ENCODE data around the gene CDKL1.
"Not testable (repeated sequence)": the region's sequence is repeated elsewhere in the genome, so short reads cannot be mapped to it uniquely, and the experiment has no call there.

Gene CDKL1

GRCh38 chr14:50320283-50320682 is 76.4 kb downstream of the CDKL1 start:
- no peak for DNase-seq

- no peak for DNase-seq
Observed at GRCh38 chr14:50319721-50320120, 77.0 kb downstream of the CDKL1 start.

GRCh38 chr14:50319293-50319692 is 77.4 kb downstream of the CDKL1 start:
- DNase-seq = no peak

DNA sequence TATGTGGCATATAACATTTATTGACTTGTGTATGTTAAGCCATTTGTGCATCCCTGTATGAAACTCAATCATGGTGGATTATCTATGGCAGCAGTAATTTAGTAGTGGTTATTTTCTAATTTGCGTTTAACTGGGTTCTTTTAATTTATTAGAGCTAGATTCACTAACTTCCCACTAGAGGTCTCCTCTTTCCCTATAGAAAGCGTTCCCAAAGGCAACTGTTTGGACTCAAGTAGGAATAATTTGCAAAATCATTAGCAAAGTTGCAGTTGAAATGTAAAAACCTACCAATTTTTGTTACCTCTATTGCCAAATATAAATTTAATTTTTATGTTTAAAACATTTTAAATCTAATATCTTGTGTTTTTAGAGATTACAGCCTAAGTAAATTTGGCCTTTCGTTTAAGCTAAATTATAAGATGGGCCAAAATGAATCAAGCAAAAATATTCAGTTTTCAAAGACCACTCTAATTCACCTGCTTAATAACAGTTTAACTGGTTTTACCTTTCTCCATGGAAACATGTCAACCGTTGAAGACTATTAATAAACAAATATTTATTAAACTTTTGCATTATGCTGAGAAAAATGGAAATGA is 78.6 kb downstream of the CDKL1 start:
- no peak for DNase-seq

DNA sequence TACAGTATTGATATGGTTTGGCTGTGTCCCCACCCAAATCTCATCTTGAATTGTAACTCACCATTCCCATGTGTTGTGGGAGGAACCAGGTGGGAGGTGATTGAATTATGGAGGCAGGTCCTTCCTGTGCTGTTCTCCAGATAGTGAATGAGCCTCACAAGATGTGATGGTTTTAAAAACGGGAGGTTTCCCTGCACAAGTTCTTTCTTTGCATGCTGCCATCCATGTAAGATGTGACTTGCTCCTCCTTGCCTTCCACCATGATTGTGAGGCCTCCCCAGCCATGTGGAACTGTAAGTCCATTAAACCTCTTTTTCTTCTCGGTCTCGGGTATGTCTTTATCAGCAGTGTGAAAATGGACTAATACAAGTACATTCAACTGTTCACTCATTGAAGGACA is 82.6 kb downstream of the CDKL1 start:
- DNase-seq = not testable (repeated sequence)

- DNase-seq = peak; percentile 44
Observed at GRCh38 chr14:50312734-50313054, 84.0 kb downstream of the CDKL1 start.

DNA sequence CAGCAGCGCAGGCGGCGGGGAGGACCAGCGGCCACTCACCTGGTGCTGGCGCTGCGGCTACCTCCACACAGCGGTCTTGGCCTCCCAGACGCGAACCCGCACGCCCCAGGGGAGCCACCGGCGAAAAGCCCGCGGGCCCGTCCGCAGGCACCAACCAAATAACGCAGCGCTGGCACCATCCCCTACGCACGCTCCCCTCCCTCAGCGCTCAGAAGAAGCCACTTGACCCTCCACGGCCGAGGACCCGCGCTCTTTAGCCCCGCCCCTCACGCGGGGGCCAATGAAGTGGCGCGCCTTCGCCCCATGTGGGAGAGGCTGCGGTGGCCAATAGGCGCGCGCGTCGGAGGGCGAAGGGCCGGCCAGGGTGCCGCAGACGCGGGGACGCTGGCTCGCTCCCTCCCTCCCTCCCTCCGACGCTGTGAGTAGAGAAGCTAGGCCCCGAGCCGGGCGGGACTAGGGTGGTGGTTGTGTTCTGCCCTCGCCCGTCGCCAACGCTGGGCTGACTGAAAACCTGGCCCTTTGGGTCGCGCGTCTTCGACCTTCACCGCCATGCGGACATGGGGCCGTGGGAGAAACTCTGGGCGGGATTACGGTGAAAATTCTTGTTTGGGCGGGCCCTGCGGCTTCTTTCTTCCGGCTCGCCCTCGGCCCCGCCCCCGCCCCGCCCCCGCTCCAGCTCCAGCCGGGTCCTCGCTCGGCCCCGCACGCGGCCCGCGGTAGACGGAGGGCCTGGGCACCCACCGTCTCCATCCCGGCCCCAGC is 84.5 kb downstream of the CDKL1 start, which contains the start of the genes DMAC2L and L2HGDH:
DMAC2L (plus strand) TSS at position 353 of the 762 bp plus-strand sequence. CDS start 9,164 bp downstream, outside the sequence.
L2HGDH (minus strand) TSS at position 258 of the 762 bp plus-strand sequence; CDS start at position 179, 79 bp downstream.
- peak; percentile 95 for DNase-seq

- peak; percentile 38 for DNase-seq
Observed at GRCh38 chr14:50311337-50311971, 85.2 kb downstream of the CDKL1 start.

GRCh38 chr14:50310445-50310844 is 86.2 kb downstream of the CDKL1 start:
- DNase-seq = no peak

DNA sequence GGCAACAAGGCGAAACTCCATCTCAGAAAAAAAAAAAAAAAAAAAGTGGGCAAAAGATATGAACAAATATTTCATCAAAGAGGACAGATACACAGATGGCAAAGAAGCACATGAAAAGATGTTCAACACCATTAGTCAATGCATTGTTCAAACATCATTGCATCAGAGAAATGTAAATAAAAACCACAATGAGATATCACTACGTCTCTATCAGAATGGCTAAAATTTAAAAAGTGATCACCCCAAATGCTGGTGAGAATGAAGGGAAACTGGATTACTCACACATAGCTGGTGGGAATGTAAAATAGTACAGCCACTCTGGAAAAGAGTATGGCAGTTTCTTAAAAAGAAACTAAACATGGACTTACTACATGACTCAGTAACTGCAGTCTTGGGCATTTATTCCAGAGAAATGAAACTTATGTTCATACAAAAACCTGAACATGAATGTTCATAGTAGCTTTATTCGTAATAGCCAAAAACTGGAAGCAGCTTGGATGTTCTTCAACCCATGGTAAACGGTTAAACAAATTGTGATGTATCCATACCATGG is 88.2 kb downstream of the CDKL1 start:
- no peak for DNase-seq

DNA sequence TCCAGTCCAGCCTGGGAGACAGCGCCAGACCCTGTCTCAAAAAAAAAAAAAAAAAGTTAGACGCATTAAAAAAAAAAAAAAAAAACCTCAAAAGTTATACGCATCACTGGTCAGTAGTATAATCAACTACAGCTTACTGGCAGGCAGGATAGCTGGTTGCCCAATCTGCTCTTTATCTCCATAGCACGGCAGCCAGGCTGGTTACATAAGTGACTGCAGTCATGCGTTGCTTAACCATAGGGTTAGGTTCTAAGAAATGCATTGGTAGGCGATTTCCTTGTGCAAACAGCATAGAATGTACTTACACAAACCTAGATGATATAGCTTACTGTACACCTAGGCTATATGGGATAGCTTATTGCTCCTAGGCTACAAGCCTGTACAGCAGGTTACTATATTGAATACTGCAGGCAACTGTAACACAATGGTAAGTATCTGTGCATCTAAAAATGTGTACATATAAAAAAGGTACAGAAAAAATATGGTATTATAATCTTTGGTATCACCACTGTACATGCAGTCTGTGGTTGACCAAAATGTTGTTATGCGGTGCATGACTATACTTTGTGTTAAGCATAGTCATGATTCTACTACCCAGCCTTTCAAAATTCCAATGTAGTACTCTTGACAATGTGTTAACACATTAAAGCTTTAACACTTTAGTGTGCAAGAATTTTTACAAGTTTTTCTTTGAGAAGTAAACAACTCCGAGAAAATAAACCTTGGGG is 92.8 kb downstream of the CDKL1 start:
- DNase-seq = no peak

DNA sequence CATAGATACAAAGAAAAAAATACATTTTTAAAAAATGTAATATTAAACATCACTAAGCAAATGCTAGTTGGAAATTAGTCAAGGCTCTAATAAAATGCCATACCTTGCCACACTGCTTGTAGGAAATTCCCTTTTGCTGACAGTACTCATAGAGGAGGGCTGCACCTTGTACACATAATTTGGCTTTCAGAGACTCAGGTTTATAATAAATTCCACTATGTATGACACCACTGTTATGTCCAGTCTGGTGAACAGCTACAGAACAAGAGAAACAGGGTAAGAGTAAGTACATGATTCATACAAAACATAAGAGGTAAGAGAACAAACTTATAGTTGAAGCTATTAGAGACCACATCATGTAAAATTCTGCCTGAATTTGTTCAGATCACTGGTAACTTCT is 94.8 kb downstream of the CDKL1 start:
- no peak for DNase-seq

GRCh38 chr14:50299585-50299984 is 97.1 kb downstream of the CDKL1 start:
- no peak for DNase-seq

DNA sequence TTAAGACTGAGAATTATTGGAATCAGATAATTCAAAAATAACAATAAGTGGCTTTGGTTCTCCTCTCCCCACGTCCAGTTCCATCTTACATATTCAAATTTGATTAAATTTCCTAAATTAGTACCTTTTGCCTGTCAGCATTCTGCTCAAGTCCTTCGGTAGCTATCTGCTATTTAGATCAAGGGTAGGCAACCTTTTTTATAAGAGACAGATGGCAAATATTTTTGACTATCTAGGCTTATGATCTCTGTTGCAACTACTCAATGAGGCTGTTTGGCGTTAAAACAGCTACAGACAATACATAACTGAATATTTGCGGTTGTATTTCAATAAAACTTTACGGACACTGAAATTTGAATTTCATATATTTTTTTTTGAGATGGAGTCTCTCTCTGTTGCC is 106.4 kb downstream of the CDKL1 start:
- DNase-seq = no peak

GRCh38 chr14:50288146-50288545 is 108.5 kb downstream of the CDKL1 start:
- DNase-seq = no peak

DNA sequence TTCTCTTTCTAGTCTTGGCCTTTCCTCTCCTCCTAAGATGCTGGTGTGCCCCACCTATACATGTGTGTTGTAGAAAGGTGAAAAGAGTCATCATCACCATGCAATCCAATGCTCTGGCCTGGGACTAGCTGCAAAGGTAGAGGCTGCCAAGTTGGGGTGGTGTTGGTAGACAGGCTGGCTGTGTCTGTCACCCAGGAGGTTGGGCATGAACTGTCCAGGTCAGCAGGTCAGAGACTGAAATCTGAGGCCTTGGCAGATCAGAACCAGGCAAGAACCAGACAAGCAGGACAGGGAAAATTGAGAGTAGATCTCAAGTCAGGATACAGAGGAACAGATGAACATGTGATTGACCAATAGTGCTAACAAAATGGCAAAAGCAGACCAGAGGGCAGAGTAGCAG is 110.8 kb downstream of the CDKL1 start:
- no peak for DNase-seq

Data from DMS153 (cell line).